Sigmoid colon (tissue), 7 donors: ENCODE data around the gene AGBL2. TPM values are rescaled to one million over a fixed set of nuclear protein-coding genes. Genes with fewer than 3 reads are reported as not detected.

Experiments used
- DNase-seq: peaks from one replicate; pipeline ENCODE4 v3.0.0-alpha.2; 2019
- H3K27ac ChIP-seq, 4 donors: fragments of 200-600 bp; sonication (generic); one replicate each; pipeline ENCODE4 v1.5.1; 2016 to 2019; ENCODE audit warnings: mild to moderate bottlenecking in 1 of 4
- H3K27me3 ChIP-seq, 3 donors: fragments of 200-600 bp; sonication (generic); one replicate each; pipeline ENCODE4 v1.5.1; 2019; ENCODE audit warnings: mild to moderate bottlenecking in 1 of 3
- H3K36me3 ChIP-seq, 4 donors: fragments of 200-600 bp; sonication (generic); one replicate each; pipeline ENCODE4 v1.5.1; 2016 to 2019
- H3K4me1 ChIP-seq, 4 donors: fragments of 200-600 bp; sonication (generic); one replicate each; pipeline ENCODE4 v1.5.1; 2017 to 2019
- H3K4me3 ChIP-seq, 4 donors: fragments of 200-600 bp; sonication (generic); one replicate each; pipeline ENCODE4 v1.5.1; 2017 to 2019; ENCODE audit warnings: mild to moderate bottlenecking in 2 of 4, moderate library complexity in 1 of 4
- H3K9me3 ChIP-seq, 4 donors: fragments of 200-600 bp in 3 of 4; sonication (generic) in 3 of 4; one replicate each; pipeline versions ENCODE4 v1.5.1 to v1.6.1; 2013 to 2019
- EP300 ChIP-seq, 4 donors: sonication (generic); formaldehyde crosslinking; IDR thresholded peaks; one replicate each; pipeline ENCODE4 v1.6.1; 2017; ENCODE audit warnings: antibody characterized with exemption in 4 of 4
- POLR2A ChIP-seq, 2 donors: fragments of 450-650 bp; IDR thresholded peaks; one replicate each; pipeline ENCODE4 v1.6.1; 2016; ENCODE audit warnings: antibody characterized with exemption in 2 of 2, mild to moderate bottlenecking in 2 of 2, moderate library complexity in 2 of 2
- POLR2AphosphoS5 ChIP-seq, 4 donors: sonication (generic); formaldehyde crosslinking; IDR thresholded peaks; one replicate each; pipeline ENCODE4 v1.6.1; 2017; ENCODE audit warnings: antibody characterized with exemption in 4 of 4
- WGBS, 2 donors: extraction: QIAGEN DNeasy Blood & Tissue Kit; methylation state at CpG; one replicate each; pipeline ENCODE4 v1.1.7; 2013; 5-methylcytosine and 5-hydroxymethylcytosine counted together
- intact Hi-C: fragments of 100-400 bp; cut with DNase I; formaldehyde crosslinking; loops from one replicate; pipeline ENCODE4 v1.15.1; 2023
- polyA plus RNA-seq, 3 donors: library from polyadenylated mRNA; stranded (reverse); fragments of 200-250 nt; gene quantifications; one replicate each; pipeline ENCODE4 v1.2.3, GENCODE V29; 2013
- total RNA-seq, 4 donors: library from RNA; depleted of rRNA; stranded (reverse); fragments of >200 nt; gene quantifications; one replicate each; pipeline ENCODE4 v1.1.0, GENCODE V29; 2016
- TF ChIP-seq, protein P1 (sequence below), 4 experiments: fragments of 450-650 bp in 3 of 4; fragments of 200-600 bp in 1 of 4; IDR thresholded peaks; one replicate each; pipeline ENCODE4 v1.5.1; 2016 to 2019; ENCODE audit warnings: antibody characterized with exemption in 4 of 4, mild to moderate bottlenecking in 3 of 4, moderate library complexity in 2 of 4
- donor health status: healthy with polysubstance abuse.
- donor health status: Bipolar disorder and iron deficiency.
- donor health status: healthy.

Gene AGBL2
- total and polyA plus RNA-seq, 7 donors, result 0.33 to 2.2 (median 1.00) TPM; not detected in 3

GRCh38 chr11:47686151-47686550 lies 29.0 kb downstream of the AGBL2 start:
- Histone ChIP-seq H3K9me3 (no peaks in the 10 kb centered on the region), H3K27ac (no peak overlapping the region), H3K27me3 (no peaks in the 10 kb centered on the region), H3K4me1 (no peaks in the 10 kb centered on the region), H3K36me3 (no peaks in the 10 kb centered on the region), H3K4me3 (no peak overlapping the region)
- TF ChIP-seq POLR2A (IDR thresholded peaks at IDR 0.05), result no peak
- no peak for TF ChIP-seq POLR2AphosphoS5 (IDR thresholded peaks at IDR 0.05)
- TF ChIP-seq, protein P1, sequence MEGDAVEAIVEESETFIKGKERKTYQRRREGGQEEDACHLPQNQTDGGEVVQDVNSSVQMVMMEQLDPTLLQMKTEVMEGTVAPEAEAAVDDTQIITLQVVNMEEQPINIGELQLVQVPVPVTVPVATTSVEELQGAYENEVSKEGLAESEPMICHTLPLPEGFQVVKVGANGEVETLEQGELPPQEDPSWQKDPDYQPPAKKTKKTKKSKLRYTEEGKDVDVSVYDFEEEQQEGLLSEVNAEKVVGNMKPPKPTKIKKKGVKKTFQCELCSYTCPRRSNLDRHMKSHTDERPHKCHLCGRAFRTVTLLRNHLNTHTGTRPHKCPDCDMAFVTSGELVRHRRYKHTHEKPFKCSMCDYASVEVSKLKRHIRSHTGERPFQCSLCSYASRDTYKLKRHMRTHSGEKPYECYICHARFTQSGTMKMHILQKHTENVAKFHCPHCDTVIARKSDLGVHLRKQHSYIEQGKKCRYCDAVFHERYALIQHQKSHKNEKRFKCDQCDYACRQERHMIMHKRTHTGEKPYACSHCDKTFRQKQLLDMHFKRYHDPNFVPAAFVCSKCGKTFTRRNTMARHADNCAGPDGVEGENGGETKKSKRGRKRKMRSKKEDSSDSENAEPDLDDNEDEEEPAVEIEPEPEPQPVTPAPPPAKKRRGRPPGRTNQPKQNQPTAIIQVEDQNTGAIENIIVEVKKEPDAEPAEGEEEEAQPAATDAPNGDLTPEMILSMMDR (IDR thresholded peaks at IDR 0.05), result no peak
- TF ChIP-seq EP300 (IDR thresholded peaks at IDR 0.05), result no peak
- WGBS, 2 donors, result 97 to 100% methylated on average over 1 of the region's 1 CpG
- intact Hi-C loops, result no loop called here
- no peak for DNase-seq

DNA sequence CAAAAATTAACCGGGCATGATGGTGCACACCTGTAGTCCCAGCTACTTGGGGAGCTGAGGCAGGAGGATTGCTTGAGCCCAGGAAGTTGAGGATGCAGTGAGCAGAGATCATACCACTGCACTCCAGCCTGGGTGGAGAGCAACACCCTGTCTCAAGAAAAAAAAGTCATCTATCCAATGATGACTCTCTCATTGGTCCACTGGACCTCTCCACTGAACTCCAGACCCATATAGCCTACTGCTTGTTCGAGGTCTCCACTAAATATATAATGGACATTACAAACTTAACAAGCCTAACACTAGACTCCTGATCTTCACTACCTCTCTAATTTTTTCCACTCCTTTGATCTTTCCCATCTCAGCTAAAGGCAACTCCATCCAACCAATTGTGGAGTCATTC lies 39.3 kb downstream of the AGBL2 start:
- 86% methylated on average over 2 of the region's 2 CpGs for WGBS, 2 donors
- no peaks in the 10 kb centered on the region for H3K4me1 ChIP-seq

GRCh38 chr11:47672283-47672730 lies 42.9 kb downstream of the AGBL2 start:
- no peak for DNase-seq
- Histone ChIP-seq H3K9me3 (no peaks in the 10 kb centered on the region), H3K4me3 (no peak overlapping the region), H3K27me3 (no peaks in the 10 kb centered on the region), H3K4me1 (no peaks in the 10 kb centered on the region), H3K27ac (no peak overlapping the region), H3K36me3 (no peaks in the 10 kb centered on the region)
- WGBS, 2 donors, result 96% methylated on average over 5 of the region's 5 CpGs
- TF ChIP-seq POLR2A (IDR thresholded peaks at IDR 0.05), result no peak
- TF ChIP-seq, protein P1 (IDR thresholded peaks at IDR 0.05), result no peak
- TF ChIP-seq POLR2AphosphoS5 (IDR thresholded peaks at IDR 0.05), result no peak
- no peak for TF ChIP-seq EP300 (IDR thresholded peaks at IDR 0.05)
- intact Hi-C loops, result no loop called here

More for the DNA sequence above, 39.3 kb downstream of the AGBL2 start:
- Histone ChIP-seq H3K4me3 (no peak overlapping the region), H3K27me3 (no peaks in the 10 kb centered on the region), H3K9me3 (no peaks in the 10 kb centered on the region), H3K36me3 (no peaks in the 10 kb centered on the region), H3K27ac (no peak overlapping the region)
- DNase-seq, result no peak
- intact Hi-C loops, result no loop called here
- TF ChIP-seq EP300 (IDR thresholded peaks at IDR 0.05), result no peak

- H3K27me3 ChIP-seq, result no peaks in the 10 kb centered on the region
- no peak for TF ChIP-seq POLR2AphosphoS5 (IDR thresholded peaks at IDR 0.05)
- no peak for TF ChIP-seq EP300 (IDR thresholded peaks at IDR 0.05)
- no peak overlapping the region for H3K4me3 ChIP-seq
- no peak overlapping the region for H3K27ac ChIP-seq
- H3K4me1 ChIP-seq, result no peaks in the 10 kb centered on the region
- DNase-seq, result no peak
- 91 to 95% methylated on average over 6 of the region's 6 CpGs for WGBS, 2 donors
- no peaks in the 10 kb centered on the region for H3K36me3 ChIP-seq
- H3K9me3 ChIP-seq, result no peaks in the 10 kb centered on the region
- intact Hi-C loops, result no loop called here
Observed at GRCh38 chr11:47669856-47670255, 45.3 kb downstream of the AGBL2 start.

- DNase-seq, result no peak
- no peaks in the 10 kb centered on the region for H3K36me3 ChIP-seq
- no peaks in the 10 kb centered on the region for H3K27me3 ChIP-seq
- H3K9me3 ChIP-seq, result no peaks in the 10 kb centered on the region
- no peaks in the 10 kb centered on the region for H3K4me1 ChIP-seq
- intact Hi-C loops, result no loop called here
- TF ChIP-seq EP300 (IDR thresholded peaks at IDR 0.05) (no peak), POLR2AphosphoS5 (IDR thresholded peaks at IDR 0.05) (no peak), POLR2A (IDR thresholded peaks at IDR 0.05) (no peak)
- TF ChIP-seq, protein P1 (IDR thresholded peaks at IDR 0.05), result no peak
- H3K4me3 ChIP-seq, result no peak overlapping the region
- no peak overlapping the region for H3K27ac ChIP-seq
Observed at GRCh38 chr11:47668665-47669064, 46.5 kb downstream of the AGBL2 start.

DNA sequence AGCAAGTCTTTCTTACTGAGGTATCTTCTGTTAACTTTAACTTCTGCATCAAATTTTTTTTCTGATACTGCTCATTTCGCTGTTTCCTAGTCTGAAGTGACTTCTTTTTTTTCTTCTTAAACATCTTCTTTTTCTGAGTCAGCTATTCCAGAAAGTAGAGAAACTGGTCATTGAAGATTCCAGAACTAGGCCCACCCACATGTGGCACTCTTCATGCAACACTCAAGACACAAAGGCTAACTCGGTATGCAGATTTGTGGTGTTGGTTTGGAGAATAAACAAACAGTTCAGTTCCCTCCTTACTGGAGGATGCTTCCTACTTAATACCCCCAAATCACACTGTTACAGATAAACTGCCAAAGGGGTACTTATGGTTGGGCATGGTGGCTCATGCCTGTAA lies 47.6 kb downstream of the AGBL2 start:
- WGBS, 2 donors, result 84 to 92% methylated on average over 2 of the region's 2 CpGs
- DNase-seq, result no peak
- no peaks in the 10 kb centered on the region for H3K9me3 ChIP-seq
- H3K27me3 ChIP-seq, result no peaks in the 10 kb centered on the region
- H3K27ac ChIP-seq, result no peak overlapping the region
- intact Hi-C loops, result no loop called here
- TF ChIP-seq POLR2AphosphoS5 (IDR thresholded peaks at IDR 0.05), result no peak
- TF ChIP-seq, protein P1 (IDR thresholded peaks at IDR 0.05), result no peak
- TF ChIP-seq EP300 (IDR thresholded peaks at IDR 0.05), result no peak
- no peak for TF ChIP-seq POLR2A (IDR thresholded peaks at IDR 0.05)
- no peaks in the 10 kb centered on the region for H3K36me3 ChIP-seq
- H3K4me1 ChIP-seq, result no peaks in the 10 kb centered on the region
- no peak overlapping the region for H3K4me3 ChIP-seq
